Measurements from ENCODE around the gene NEURL1B.

The NEURL1B gene

DNA sequence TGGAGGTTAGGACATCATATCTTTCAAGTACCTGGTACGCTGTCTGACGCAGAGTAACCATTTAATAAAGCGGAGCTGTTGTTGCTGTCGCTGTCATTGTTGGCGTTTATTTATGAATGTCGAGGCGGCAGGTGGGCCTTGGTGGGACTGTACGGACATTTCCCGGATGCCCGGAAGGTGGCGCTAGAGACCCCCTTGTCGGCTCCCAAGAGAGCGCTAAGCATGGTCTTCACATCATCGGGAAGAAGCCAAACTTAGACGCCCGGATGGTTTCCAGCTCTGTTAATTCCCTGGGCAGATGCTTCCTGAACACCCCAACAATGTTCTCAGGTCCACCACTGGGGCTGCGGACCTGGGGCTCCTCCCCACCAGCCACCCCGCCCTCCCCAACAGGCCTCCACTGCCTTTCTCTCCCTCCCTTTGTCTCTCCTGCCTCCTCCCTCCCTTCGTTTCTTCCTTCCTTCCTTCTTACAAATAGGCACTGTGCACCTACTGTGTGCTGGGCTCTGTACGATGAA is 75.8 kb downstream of the NEURL1B start:
- TF ChIP-seq, protein P1, sequence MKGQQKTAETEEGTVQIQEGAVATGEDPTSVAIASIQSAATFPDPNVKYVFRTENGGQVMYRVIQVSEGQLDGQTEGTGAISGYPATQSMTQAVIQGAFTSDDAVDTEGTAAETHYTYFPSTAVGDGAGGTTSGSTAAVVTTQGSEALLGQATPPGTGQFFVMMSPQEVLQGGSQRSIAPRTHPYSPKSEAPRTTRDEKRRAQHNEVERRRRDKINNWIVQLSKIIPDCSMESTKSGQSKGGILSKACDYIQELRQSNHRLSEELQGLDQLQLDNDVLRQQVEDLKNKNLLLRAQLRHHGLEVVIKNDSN (IDR thresholded peaks at IDR 0.05): no peak
- no peak for TF ChIP-seq TEAD4 (IDR thresholded peaks at IDR 0.05)
- no peak for TF ChIP-seq TCF12 (IDR thresholded peaks at IDR 0.05; ENCODE audit: low read depth)
- TF ChIP-seq EGR1 (IDR thresholded peaks at IDR 0.05): no peak
- no peak for TF ChIP-seq EP300 (IDR thresholded peaks at IDR 0.05; ENCODE audit: borderline replicate concordance)
- TF ChIP-seq RAD21 (IDR thresholded peaks at IDR 0.05; ENCODE audit: low read depth): peak; percentile 93
- no peak for TF ChIP-seq TAF1 (IDR thresholded peaks at IDR 0.05; ENCODE audit: low read depth)
- no peak for TF ChIP-seq NFIC (IDR thresholded peaks at IDR 0.05)
- TF ChIP-seq CREB1 (IDR thresholded peaks at IDR 0.05; ENCODE audit: low read depth): no peak
- TF ChIP-seq ZBTB7A (IDR thresholded peaks at IDR 0.05; ENCODE audit: low read depth): peak; percentile 69; the same call in 1 of the 2 replicates
- no peak for TF ChIP-seq CEBPB (IDR thresholded peaks at IDR 0.05)
- TF ChIP-seq FOXM1 (IDR thresholded peaks at IDR 0.05; ENCODE audit: borderline replicate concordance, low read depth): 0 out of 2 replicates have a peak, but pooled peaks have one; percentile 38
- TF ChIP-seq, protein P2, sequence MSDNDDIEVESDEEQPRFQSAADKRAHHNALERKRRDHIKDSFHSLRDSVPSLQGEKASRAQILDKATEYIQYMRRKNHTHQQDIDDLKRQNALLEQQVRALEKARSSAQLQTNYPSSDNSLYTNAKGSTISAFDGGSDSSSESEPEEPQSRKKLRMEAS (IDR thresholded peaks at IDR 0.05): no peak

DNA sequence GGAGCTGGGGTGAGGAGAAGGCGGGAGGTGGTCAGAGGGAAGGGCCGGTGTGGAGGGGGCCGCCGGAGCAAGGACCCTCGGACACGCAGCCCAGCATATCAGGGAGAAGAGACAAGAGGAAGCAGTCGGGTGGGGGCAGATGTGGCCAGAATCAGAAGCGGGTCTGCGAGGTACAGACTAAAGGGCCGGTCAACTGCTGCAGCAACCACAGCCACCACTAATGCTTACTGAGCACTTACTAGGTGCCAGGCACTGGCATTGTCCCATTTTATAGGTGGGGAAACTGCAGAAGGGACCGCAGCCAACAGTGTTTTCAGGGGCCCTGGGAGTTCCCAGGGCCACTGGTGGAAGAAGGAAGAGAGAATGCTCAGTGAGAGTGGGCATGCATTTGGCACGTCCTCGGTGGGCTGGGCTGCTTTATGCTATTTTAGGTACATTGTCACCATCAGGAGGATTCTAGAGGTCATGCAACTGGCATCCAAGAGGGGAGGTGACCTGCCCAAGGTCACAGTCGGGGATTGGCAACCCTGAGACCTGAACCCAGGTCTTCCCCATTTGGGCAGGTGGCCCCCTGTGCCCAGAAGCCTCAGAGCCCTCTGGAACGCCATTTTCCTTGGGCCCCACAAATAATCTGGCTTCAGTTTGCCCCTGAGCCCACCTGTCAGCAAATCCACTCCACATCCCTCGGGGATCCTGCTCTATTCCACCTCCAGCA is 76.6 kb downstream of the NEURL1B start:
- TF ChIP-seq, protein P2 (IDR thresholded peaks at IDR 0.05): no peak
- TF ChIP-seq RAD21 (IDR thresholded peaks at IDR 0.05; ENCODE audit: low read depth) (no peak), YY1 (IDR thresholded peaks at IDR 0.05; ENCODE audit: low read depth) (no peak), EP300 (IDR thresholded peaks at IDR 0.05; ENCODE audit: borderline replicate concordance) (no peak), EGR1 (IDR thresholded peaks at IDR 0.05) (no peak), NFIC (IDR thresholded peaks at IDR 0.05) (no peak), ZBTB7A (IDR thresholded peaks at IDR 0.05; ENCODE audit: low read depth) (no peak), TAF1 (IDR thresholded peaks at IDR 0.05; ENCODE audit: low read depth) (no peak), FOXM1 (IDR thresholded peaks at IDR 0.05; ENCODE audit: borderline replicate concordance, low read depth) (no peak), CREB1 (IDR thresholded peaks at IDR 0.05; ENCODE audit: low read depth) (no peak), TEAD4 (IDR thresholded peaks at IDR 0.05) (no peak), TCF12 (IDR thresholded peaks at IDR 0.05; ENCODE audit: low read depth) (no peak)
- TF ChIP-seq, protein P1 (IDR thresholded peaks at IDR 0.05): no peak
- TF ChIP-seq, protein P3, sequence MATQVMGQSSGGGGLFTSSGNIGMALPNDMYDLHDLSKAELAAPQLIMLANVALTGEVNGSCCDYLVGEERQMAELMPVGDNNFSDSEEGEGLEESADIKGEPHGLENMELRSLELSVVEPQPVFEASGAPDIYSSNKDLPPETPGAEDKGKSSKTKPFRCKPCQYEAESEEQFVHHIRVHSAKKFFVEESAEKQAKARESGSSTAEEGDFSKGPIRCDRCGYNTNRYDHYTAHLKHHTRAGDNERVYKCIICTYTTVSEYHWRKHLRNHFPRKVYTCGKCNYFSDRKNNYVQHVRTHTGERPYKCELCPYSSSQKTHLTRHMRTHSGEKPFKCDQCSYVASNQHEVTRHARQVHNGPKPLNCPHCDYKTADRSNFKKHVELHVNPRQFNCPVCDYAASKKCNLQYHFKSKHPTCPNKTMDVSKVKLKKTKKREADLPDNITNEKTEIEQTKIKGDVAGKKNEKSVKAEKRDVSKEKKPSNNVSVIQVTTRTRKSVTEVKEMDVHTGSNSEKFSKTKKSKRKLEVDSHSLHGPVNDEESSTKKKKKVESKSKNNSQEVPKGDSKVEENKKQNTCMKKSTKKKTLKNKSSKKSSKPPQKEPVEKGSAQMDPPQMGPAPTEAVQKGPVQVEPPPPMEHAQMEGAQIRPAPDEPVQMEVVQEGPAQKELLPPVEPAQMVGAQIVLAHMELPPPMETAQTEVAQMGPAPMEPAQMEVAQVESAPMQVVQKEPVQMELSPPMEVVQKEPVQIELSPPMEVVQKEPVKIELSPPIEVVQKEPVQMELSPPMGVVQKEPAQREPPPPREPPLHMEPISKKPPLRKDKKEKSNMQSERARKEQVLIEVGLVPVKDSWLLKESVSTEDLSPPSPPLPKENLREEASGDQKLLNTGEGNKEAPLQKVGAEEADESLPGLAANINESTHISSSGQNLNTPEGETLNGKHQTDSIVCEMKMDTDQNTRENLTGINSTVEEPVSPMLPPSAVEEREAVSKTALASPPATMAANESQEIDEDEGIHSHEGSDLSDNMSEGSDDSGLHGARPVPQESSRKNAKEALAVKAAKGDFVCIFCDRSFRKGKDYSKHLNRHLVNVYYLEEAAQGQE (IDR thresholded peaks at IDR 0.05; ENCODE audit: low read depth): no peak

DNA sequence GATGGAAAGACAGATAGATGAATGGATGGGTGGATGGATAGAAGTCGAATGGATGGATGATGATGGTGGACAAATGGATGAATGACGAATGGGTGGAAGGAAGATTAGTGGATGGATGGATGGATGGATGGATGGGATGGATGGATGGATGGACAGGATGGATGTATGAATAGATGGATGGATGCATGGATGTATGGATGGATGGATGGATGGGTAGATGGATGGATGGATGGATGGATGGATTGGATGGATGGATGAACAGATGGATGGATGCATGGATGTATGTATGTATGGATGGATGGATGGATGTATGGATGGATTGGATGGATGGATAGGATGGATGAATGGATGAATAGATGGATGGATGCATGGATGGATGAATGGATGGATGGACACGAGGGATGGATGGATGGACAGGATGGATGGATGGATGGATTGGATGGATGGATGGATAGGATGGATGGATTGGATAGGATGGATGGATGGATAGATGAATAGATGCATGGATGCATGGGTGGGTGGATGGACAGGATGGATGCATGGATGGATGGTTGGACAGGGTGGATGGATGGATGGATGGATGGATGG is 77.6 kb downstream of the NEURL1B start:
- TF ChIP-seq FOXM1 (IDR thresholded peaks at IDR 0.05; ENCODE audit: borderline replicate concordance, low read depth) (no peak), TCF12 (IDR thresholded peaks at IDR 0.05; ENCODE audit: low read depth) (no peak), RAD21 (IDR thresholded peaks at IDR 0.05; ENCODE audit: low read depth) (no peak), YY1 (IDR thresholded peaks at IDR 0.05; ENCODE audit: low read depth) (no peak), EGR1 (IDR thresholded peaks at IDR 0.05) (no peak), TAF1 (IDR thresholded peaks at IDR 0.05; ENCODE audit: low read depth) (no peak), ZBTB7A (IDR thresholded peaks at IDR 0.05; ENCODE audit: low read depth) (no peak), EP300 (IDR thresholded peaks at IDR 0.05; ENCODE audit: borderline replicate concordance) (no peak), CREB1 (IDR thresholded peaks at IDR 0.05; ENCODE audit: low read depth) (no peak), NFIC (IDR thresholded peaks at IDR 0.05) (no peak), CEBPB (IDR thresholded peaks at IDR 0.05) (no peak), TEAD4 (IDR thresholded peaks at IDR 0.05) (no peak)
- TF ChIP-seq, protein P1 (IDR thresholded peaks at IDR 0.05): no peak
- TF ChIP-seq, protein P3 (IDR thresholded peaks at IDR 0.05; ENCODE audit: low read depth): no peak
- TF ChIP-seq, protein P2 (IDR thresholded peaks at IDR 0.05): no peak

DNA sequence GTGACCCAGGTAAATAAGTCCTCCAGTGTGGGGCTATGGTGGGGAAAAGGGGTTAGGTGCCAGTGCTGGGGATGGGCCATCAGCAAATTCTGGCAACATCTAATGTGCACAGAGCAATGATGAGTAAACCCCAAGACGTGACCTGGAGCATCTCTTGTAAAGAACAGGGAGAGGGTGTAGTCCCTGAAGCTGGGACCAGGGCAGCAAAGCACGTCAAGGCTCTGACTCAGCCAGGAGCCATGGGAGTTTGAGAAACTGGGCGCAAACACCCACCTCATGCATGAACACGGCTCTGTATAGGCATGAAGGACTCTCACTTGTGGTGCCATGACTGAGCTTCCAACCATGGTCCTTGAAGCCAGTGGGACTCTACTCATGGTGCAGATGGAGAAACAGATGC is 78.1 kb downstream of the NEURL1B start:
- TF ChIP-seq RAD21 (IDR thresholded peaks at IDR 0.05; ENCODE audit: low read depth) (no peak), EGR1 (IDR thresholded peaks at IDR 0.05) (no peak), CEBPB (IDR thresholded peaks at IDR 0.05) (no peak), FOXM1 (IDR thresholded peaks at IDR 0.05; ENCODE audit: borderline replicate concordance, low read depth) (no peak), TAF1 (IDR thresholded peaks at IDR 0.05; ENCODE audit: low read depth) (no peak), TCF12 (IDR thresholded peaks at IDR 0.05; ENCODE audit: low read depth) (no peak), NFIC (IDR thresholded peaks at IDR 0.05) (no peak), EP300 (IDR thresholded peaks at IDR 0.05; ENCODE audit: borderline replicate concordance) (no peak), YY1 (IDR thresholded peaks at IDR 0.05; ENCODE audit: low read depth) (no peak), TEAD4 (IDR thresholded peaks at IDR 0.05) (no peak), ZBTB7A (IDR thresholded peaks at IDR 0.05; ENCODE audit: low read depth) (no peak), CREB1 (IDR thresholded peaks at IDR 0.05; ENCODE audit: low read depth) (no peak)
- TF ChIP-seq, protein P1 (IDR thresholded peaks at IDR 0.05): no peak
- TF ChIP-seq, protein P2 (IDR thresholded peaks at IDR 0.05): no peak
- TF ChIP-seq, protein P3 (IDR thresholded peaks at IDR 0.05; ENCODE audit: low read depth): no peak
